ENCODE measurements around the gene TRPC4AP. TPM values are rescaled to one million over a fixed set of nuclear protein-coding genes. Genes with fewer than 3 reads are reported as not detected.

Gene TRPC4AP
- total RNA-seq, 4 donors from 2014 or later = 57.3 to 85.3 (median 70.1) TPM

DNA sequence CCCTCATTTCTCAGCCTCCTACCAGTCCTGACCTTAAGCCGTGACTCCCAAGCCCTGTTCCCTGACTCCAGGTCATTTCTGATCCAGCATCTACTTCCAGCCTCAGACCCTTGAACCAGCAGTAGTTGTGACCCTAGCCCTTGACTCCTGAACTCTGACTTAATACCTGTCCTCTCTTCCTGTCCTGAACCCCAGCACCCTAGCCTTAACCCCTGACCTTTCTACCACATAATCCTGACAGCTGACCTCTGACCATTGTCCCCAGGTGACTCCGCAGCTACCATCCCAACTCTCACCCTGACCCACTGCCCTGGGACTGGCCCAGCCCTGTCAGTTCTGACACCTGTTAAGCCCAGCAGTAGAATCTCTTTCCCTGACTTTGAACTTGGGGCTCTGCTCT lies 94.8 kb downstream of the TRPC4AP start:
- intact Hi-C loops (cut with DNase I; ENCODE audit: low total_unique reads) (no loop called here), in situ Hi-C loops (cut with MboI; ENCODE audit: low pct_ligation_motif_present in 1 of 4, low pct_unique_long_range_greater_than_20kb in 1 of 4, low sequenced_read_pairs in 3 of 4) (no loop called here)
- Histone ChIP-seq H3K9me3 (no peaks in the 10 kb centered on the region), H3K36me3 (peaks cover 0 to 25% (median 8%) of the 10 kb centered on the region in 4 donors), H3K4me1 (peaks cover 0 to 13% (median 10%) of the 10 kb centered on the region in 4 donors), H3K4me3 (no peak overlapping the region), H3K27ac (peak overlapping the region in 1 of 4 donors; percentile 13), H3K27me3 (no peaks in the 10 kb centered on the region)
- WGBS, 2 donors (ENCODE audit: low coverage in 1 of 2) = 75 to 94% methylated on average over 2 of the region's 2 CpGs
- TF ChIP-seq CTCF (IDR thresholded peaks at IDR 0.05) (no peak), POLR2AphosphoS5 (IDR thresholded peaks at IDR 0.05) (no peak), POLR2A (IDR thresholded peaks at IDR 0.05) (no peak), EP300 (IDR thresholded peaks at IDR 0.05; ENCODE audit: low read depth) (no peak)
- DNase-seq = no peak

DNA sequence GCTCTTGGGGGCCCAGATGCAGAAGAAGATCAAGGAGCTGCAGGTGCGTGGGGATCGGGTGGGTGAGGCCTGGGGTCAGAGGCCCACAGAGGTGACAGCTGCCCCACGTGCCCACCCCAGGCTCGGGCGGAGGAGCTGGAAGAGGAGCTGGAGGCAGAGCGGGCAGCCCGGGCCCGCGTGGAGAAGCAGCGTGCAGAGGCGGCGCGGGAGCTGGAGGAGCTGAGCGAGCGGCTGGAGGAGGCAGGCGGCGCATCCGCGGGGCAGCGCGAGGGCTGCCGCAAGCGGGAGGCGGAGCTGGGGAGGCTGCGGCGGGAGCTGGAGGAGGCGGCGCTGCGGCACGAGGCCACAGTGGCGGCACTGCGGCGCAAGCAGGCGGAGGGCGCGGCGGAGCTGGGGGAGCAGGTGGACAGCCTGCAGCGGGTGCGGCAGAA lies 95.5 kb downstream of the TRPC4AP start:
- Histone ChIP-seq H3K27me3 (no peaks in the 10 kb centered on the region), H3K4me3 (no peak overlapping the region), H3K4me1 (peaks cover 0 to 13% (median 10%) of the 10 kb centered on the region in 4 donors), H3K27ac (peak overlapping the region in 1 of 4 donors; percentile 13), H3K9me3 (no peaks in the 10 kb centered on the region), H3K36me3 (peaks cover 0 to 19% (median 8%) of the 10 kb centered on the region in 4 donors)
- WGBS, 2 donors (ENCODE audit: low coverage in 1 of 2) = 37% methylated on average over 37 of the region's 39 CpGs; no CpG with 5 or more reads in 1 of the 2 donors
- peak; percentile 61 for DNase-seq
- in situ Hi-C loops (cut with MboI; ENCODE audit: low pct_ligation_motif_present in 1 of 4, low pct_unique_long_range_greater_than_20kb in 1 of 4, low sequenced_read_pairs in 3 of 4) (no loop called here), intact Hi-C loops (cut with DNase I; ENCODE audit: low total_unique reads) (no loop called here)
- TF ChIP-seq POLR2AphosphoS5 (IDR thresholded peaks at IDR 0.05) (peak in 1 of 3 donors; percentile 30), CTCF (IDR thresholded peaks at IDR 0.05) (no peak)

- DNase-seq = no peak
- in situ Hi-C loops (cut with MboI; ENCODE audit: low pct_ligation_motif_present in 1 of 4, low pct_unique_long_range_greater_than_20kb in 1 of 4, low sequenced_read_pairs in 3 of 4) (no loop called here), intact Hi-C loops (cut with DNase I; ENCODE audit: low total_unique reads) (no loop called here)
- Histone ChIP-seq H3K4me1 (peaks cover 0 to 13% (median 10%) of the 10 kb centered on the region in 4 donors), H3K27me3 (no peaks in the 10 kb centered on the region), H3K27ac (no peak overlapping the region), H3K9me3 (no peaks in the 10 kb centered on the region), H3K4me3 (no peak overlapping the region), H3K36me3 (peaks cover 0 to 18% (median 8%) of the 10 kb centered on the region in 4 donors)
- TF ChIP-seq POLR2A (IDR thresholded peaks at IDR 0.05) = no peak
- no peak for TF ChIP-seq CTCF (IDR thresholded peaks at IDR 0.05)
- 95% methylated on average over 22 of the region's 26 CpGs; no CpG with 5 or more reads in 1 of the 2 donors for WGBS, 2 donors (ENCODE audit: low coverage in 1 of 2)
These were observed 96.2 kb downstream of the TRPC4AP start for GRCh38 chr20:34996243-34997028.

DNA sequence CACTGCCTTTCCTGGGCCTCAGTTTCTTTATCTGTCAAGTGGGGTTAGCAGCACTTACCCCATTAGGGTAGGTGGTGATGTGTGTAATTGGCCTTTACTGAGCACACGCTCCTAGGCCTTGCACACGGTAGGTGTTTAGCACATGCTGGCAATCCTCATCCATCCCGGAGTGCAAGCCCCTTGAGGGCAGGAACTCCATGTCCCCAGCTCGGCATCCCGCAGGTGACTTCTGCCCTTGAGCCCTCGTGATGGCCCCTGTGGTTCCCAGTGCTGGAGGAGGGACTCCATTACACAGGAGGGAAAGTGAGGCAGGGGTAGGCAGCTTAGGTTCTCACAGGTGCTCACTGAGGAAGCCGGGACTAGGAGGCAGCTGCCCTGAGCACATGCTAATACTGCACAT lies 96.9 kb downstream of the TRPC4AP start:
- Histone ChIP-seq H3K36me3 (peaks cover 0 to 14% (median 6%) of the 10 kb centered on the region in 4 donors), H3K4me3 (no peak overlapping the region), H3K4me1 (peaks cover 0 to 13% (median 10%) of the 10 kb centered on the region in 4 donors), H3K9me3 (no peaks in the 10 kb centered on the region), H3K27ac (no peak overlapping the region), H3K27me3 (no peaks in the 10 kb centered on the region)
- DNase-seq = no peak
- intact Hi-C loops (cut with DNase I; ENCODE audit: low total_unique reads) (no loop called here), in situ Hi-C loops (cut with MboI; ENCODE audit: low pct_ligation_motif_present in 1 of 4, low pct_unique_long_range_greater_than_20kb in 1 of 4, low sequenced_read_pairs in 3 of 4) (no loop called here)
- no peak for TF ChIP-seq POLR2AphosphoS5 (IDR thresholded peaks at IDR 0.05)
- no peak for TF ChIP-seq POLR2A (IDR thresholded peaks at IDR 0.05)
- TF ChIP-seq CTCF (IDR thresholded peaks at IDR 0.05) = no peak
- no peak for TF ChIP-seq EP300 (IDR thresholded peaks at IDR 0.05; ENCODE audit: low read depth)
- WGBS, 2 donors (ENCODE audit: low coverage in 1 of 2) = 95% methylated on average over 5 of the region's 7 CpGs; no CpG with 5 or more reads in 1 of the 2 donors

Data from transverse colon (tissue), 4 donors.